Adipose tissue (tissue), 3 donors: Measurements from ENCODE around the gene EDIL3. TPM values are rescaled to one million over a fixed set of nuclear protein-coding genes. Genes with fewer than 3 reads are reported as not detected.

Experiments used
- H3K27ac ChIP-seq: one replicate; pipeline ENCODE4 v1.5.1; 2013; ENCODE audit warnings: low read depth, low read length
- WGBS, 3 donors: extraction: QIAGEN DNeasy Blood & Tissue Kit; methylation state at CpG; one replicate each; pipeline ENCODE4 v1.1.7; 2013; 5-methylcytosine and 5-hydroxymethylcytosine counted together
- polyA plus RNA-seq, 3 donors: library from polyadenylated mRNA; stranded (reverse); fragments of 200-250 nt; gene quantifications; one replicate each; pipeline ENCODE4 v1.2.3, GENCODE V29; 2013
- donor health status: healthy with polysubstance abuse.
- donor health status: Bipolar disorder and iron deficiency.
- donor health status: healthy.

EDIL3 gene
- polyA plus RNA-seq, 3 donors = 1.0 to 2.8 (median 1.6) TPM

- 90 to 95% (median 95%) methylated on average over 1 of the region's 1 CpG for WGBS, 3 donors
Measured at GRCh38 chr5:84275609-84276008, 109.1 kb downstream of the EDIL3 start.

GRCh38 chr5:84274585-84275468 lies 109.9 kb downstream of the EDIL3 start:
- H3K27ac ChIP-seq = no peak overlapping the region
- WGBS, 3 donors = 44 to 71% (median 66%) methylated on average over 3 of the region's 3 CpGs

More at GRCh38 chr5:84275609-84276008, 109.1 kb downstream of the EDIL3 start:
- no peak overlapping the region for H3K27ac ChIP-seq

GRCh38 chr5:84273517-84273883 lies 111.2 kb downstream of the EDIL3 start:
- 67 to 92% (median 86%) methylated on average over 2 of the region's 2 CpGs for WGBS, 3 donors
- no peak overlapping the region for H3K27ac ChIP-seq

GRCh38 chr5:84272771-84273516 lies 111.7 kb downstream of the EDIL3 start:
- H3K27ac ChIP-seq = no peak overlapping the region
- 57 to 61% (median 58%) methylated on average over 6 of the region's 6 CpGs for WGBS, 3 donors

GRCh38 chr5:84265739-84266550 lies 118.7 kb downstream of the EDIL3 start:
- no peak overlapping the region for H3K27ac ChIP-seq
- 68 to 78% (median 68%) methylated on average over 3 of the region's 3 CpGs for whole genome bisulfite sequencing, 3 donors

- H3K27ac ChIP-seq = no peak overlapping the region
- WGBS, 3 donors = 58 to 71% (median 67%) methylated on average over 2 of the region's 2 CpGs
Measured at GRCh38 chr5:84265130-84265529, 119.5 kb downstream of the EDIL3 start.

GRCh38 chr5:84260939-84261338 lies 123.7 kb downstream of the EDIL3 start:
- 88 to 95% (median 89%) methylated on average over 1 of the region's 1 CpG for WGBS, 3 donors
- H3K27ac ChIP-seq = no peak overlapping the region

GRCh38 chr5:84260140-84260539 lies 124.5 kb downstream of the EDIL3 start:
- 29 to 50% (median 38%) methylated on average over 1 of the region's 1 CpG for WGBS, 3 donors
- H3K27ac ChIP-seq = no peak overlapping the region

GRCh38 chr5:84259283-84260045 lies 125.2 kb downstream of the EDIL3 start:
- 67 to 70% (median 68%) methylated on average over 4 of the region's 4 CpGs for WGBS, 3 donors

GRCh38 chr5:84257061-84257460 lies 127.6 kb downstream of the EDIL3 start:
- no peak overlapping the region for H3K27ac ChIP-seq
- 71 to 73% (median 71%) methylated on average over 2 of the region's 2 CpGs for WGBS, 3 donors

More at GRCh38 chr5:84259283-84260045, 125.2 kb downstream of the EDIL3 start:
- no peak overlapping the region for H3K27ac ChIP-seq

GRCh38 chr5:84255315-84255714 lies 129.4 kb downstream of the EDIL3 start:
- H3K27ac ChIP-seq = no peak overlapping the region

GRCh38 chr5:84253946-84254345 lies 130.7 kb downstream of the EDIL3 start:
- H3K27ac ChIP-seq = no peak overlapping the region

GRCh38 chr5:84251503-84251902 lies 133.2 kb downstream of the EDIL3 start:
- H3K27ac ChIP-seq = no peak overlapping the region
- WGBS, 3 donors = 79 to 90% (median 89%) methylated on average over 1 of the region's 1 CpG

More at GRCh38 chr5:84253946-84254345, 130.7 kb downstream of the EDIL3 start:
- 62 to 81% (median 74%) methylated on average over 1 of the region's 1 CpG for WGBS, 3 donors

- H3K27ac ChIP-seq = no peak overlapping the region
- WGBS, 3 donors = 55 to 77% (median 77%) methylated on average over 4 of the region's 4 CpGs
Measured at GRCh38 chr5:84249918-84250630, 134.6 kb downstream of the EDIL3 start.

- H3K27ac ChIP-seq = no peak overlapping the region
- WGBS, 3 donors = 41 to 66% (median 57%) methylated on average over 4 of the region's 4 CpGs
Measured at GRCh38 chr5:84248013-84248412, 136.7 kb downstream of the EDIL3 start.

GRCh38 chr5:84242286-84242685 lies 142.4 kb downstream of the EDIL3 start:
- H3K27ac ChIP-seq = no peak overlapping the region
- 70 to 89% (median 86%) methylated on average over 3 of the region's 3 CpGs for WGBS, 3 donors

- no peak overlapping the region for H3K27ac ChIP-seq
- WGBS, 3 donors = 41 to 71% (median 57%) methylated on average over 2 of the region's 2 CpGs
Measured at GRCh38 chr5:84239494-84239893, 145.2 kb downstream of the EDIL3 start.
